ENCODE results near the gene SOWAHC.

The SOWAHC gene

GRCh38 chr2:109595644-109596043 lies 18.5 kb upstream of the SOWAHC start:
- no peaks in the 10 kb centered on the region for H3K79me2 ChIP-seq (ENCODE audit: insufficient read depth, low read depth)
- H3K27ac ChIP-seq: no peak overlapping the region
- no peak for TF ChIP-seq CTCF (conservative IDR thresholded peaks at IDR 0.05; ENCODE audit: low read depth, low read length)
- H3K4me1 ChIP-seq (ENCODE audit: low read depth, poor library complexity, severe bottlenecking): no peaks in the 10 kb centered on the region
- H3K4me3 ChIP-seq (IDR thresholded peaks at IDR 0.05; ENCODE audit: insufficient read depth, low read depth, low read length): no peak overlapping the region
- H3K36me3 ChIP-seq (ENCODE audit: insufficient read depth): no peaks in the 10 kb centered on the region
- no peak overlapping the region for H2AFZ ChIP-seq (ENCODE audit: low read depth)
- H4K20me1 ChIP-seq (ENCODE audit: insufficient read depth): no peaks in the 10 kb centered on the region
- no peak overlapping the region for H3K4me2 ChIP-seq
- H3K9ac ChIP-seq: no peak overlapping the region
- H3K27me3 ChIP-seq (ENCODE audit: insufficient read depth, low read depth): no peaks in the 10 kb centered on the region

GRCh38 chr2:109597283-109597682 lies 16.9 kb upstream of the SOWAHC start:
- Histone ChIP-seq H3K79me2 (ENCODE audit: insufficient read depth, low read depth) (no peaks in the 10 kb centered on the region), H2AFZ (ENCODE audit: low read depth) (no peak overlapping the region), H3K27me3 (ENCODE audit: insufficient read depth, low read depth) (no peaks in the 10 kb centered on the region), H3K4me1 (ENCODE audit: low read depth, poor library complexity, severe bottlenecking) (peaks cover 3% of the 10 kb centered on the region), H3K4me2 (no peak overlapping the region), H3K9ac (no peak overlapping the region), H4K20me1 (ENCODE audit: insufficient read depth) (no peaks in the 10 kb centered on the region), H3K36me3 (ENCODE audit: insufficient read depth) (no peaks in the 10 kb centered on the region), H3K27ac (no peak overlapping the region), H3K4me3 (IDR thresholded peaks at IDR 0.05; ENCODE audit: insufficient read depth, low read depth, low read length) (no peak overlapping the region)
- TF ChIP-seq CTCF (conservative IDR thresholded peaks at IDR 0.05; ENCODE audit: low read depth, low read length): no peak

- no peak overlapping the region for H3K4me2 ChIP-seq
- H3K4me1 ChIP-seq (ENCODE audit: low read depth, poor library complexity, severe bottlenecking): peaks cover 9% of the 10 kb centered on the region
- H2AFZ ChIP-seq (ENCODE audit: low read depth): no peak overlapping the region
- H3K79me2 ChIP-seq (ENCODE audit: insufficient read depth, low read depth): no peaks in the 10 kb centered on the region
- no peak overlapping the region for H3K27ac ChIP-seq
- H3K36me3 ChIP-seq (ENCODE audit: insufficient read depth): no peaks in the 10 kb centered on the region
- H3K27me3 ChIP-seq (ENCODE audit: insufficient read depth, low read depth): no peaks in the 10 kb centered on the region
- no peak for TF ChIP-seq CTCF (conservative IDR thresholded peaks at IDR 0.05; ENCODE audit: low read depth, low read length)
- H3K9ac ChIP-seq: no peak overlapping the region
- H3K4me3 ChIP-seq (IDR thresholded peaks at IDR 0.05; ENCODE audit: insufficient read depth, low read depth, low read length): no peak overlapping the region
- H4K20me1 ChIP-seq (ENCODE audit: insufficient read depth): no peaks in the 10 kb centered on the region
Observed at GRCh38 chr2:109601783-109602182, 12.4 kb upstream of the SOWAHC start.

- Histone ChIP-seq H3K4me3 (IDR thresholded peaks at IDR 0.05; ENCODE audit: insufficient read depth, low read depth, low read length) (no peak overlapping the region), H3K27me3 (ENCODE audit: insufficient read depth, low read depth) (no peaks in the 10 kb centered on the region), H3K9ac (no peak overlapping the region), H2AFZ (ENCODE audit: low read depth) (no peak overlapping the region), H4K20me1 (ENCODE audit: insufficient read depth) (no peaks in the 10 kb centered on the region), H3K4me1 (ENCODE audit: low read depth, poor library complexity, severe bottlenecking) (peaks cover 9% of the 10 kb centered on the region), H3K36me3 (ENCODE audit: insufficient read depth) (no peaks in the 10 kb centered on the region), H3K79me2 (ENCODE audit: insufficient read depth, low read depth) (no peaks in the 10 kb centered on the region), H3K27ac (no peak overlapping the region), H3K4me2 (no peak overlapping the region)
- TF ChIP-seq CTCF (conservative IDR thresholded peaks at IDR 0.05; ENCODE audit: low read depth, low read length): no peak
Observed at GRCh38 chr2:109602617-109603188, 11.5 kb upstream of the SOWAHC start.

Data from KMS-11 (cell line).